NCI-H2227 treated with DMSO at 0.1 percent for 48 hours (cell line): ENCODE data around the gene THBS2.

Source experiments
- DNase-seq: peaks from one replicate; lab custom pipeline; 2025; lab: John Stamatoyannopoulos, UW

THBS2 gene

DNA sequence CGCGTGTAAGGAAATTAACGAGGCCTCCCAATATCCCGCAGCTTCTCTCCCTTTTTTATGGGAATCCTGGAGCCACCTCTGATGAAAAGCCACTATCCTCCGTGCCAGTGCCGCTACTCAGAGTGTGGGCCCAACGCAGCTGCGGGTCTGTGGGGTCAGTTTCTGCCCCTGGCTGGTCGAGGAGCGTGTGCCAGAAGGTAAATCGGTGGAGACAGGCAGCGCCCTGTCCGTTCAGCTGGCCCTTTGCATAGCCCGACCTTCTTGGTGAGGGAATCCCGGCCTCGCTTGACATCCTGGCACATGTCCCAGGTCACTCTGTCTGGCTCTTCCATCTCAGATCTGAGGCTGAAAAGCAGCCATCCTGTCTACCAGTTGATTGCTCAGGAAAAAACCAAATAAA, 4.6 kb downstream of the THBS2 start:
- DNase-seq, result no peak

DNA sequence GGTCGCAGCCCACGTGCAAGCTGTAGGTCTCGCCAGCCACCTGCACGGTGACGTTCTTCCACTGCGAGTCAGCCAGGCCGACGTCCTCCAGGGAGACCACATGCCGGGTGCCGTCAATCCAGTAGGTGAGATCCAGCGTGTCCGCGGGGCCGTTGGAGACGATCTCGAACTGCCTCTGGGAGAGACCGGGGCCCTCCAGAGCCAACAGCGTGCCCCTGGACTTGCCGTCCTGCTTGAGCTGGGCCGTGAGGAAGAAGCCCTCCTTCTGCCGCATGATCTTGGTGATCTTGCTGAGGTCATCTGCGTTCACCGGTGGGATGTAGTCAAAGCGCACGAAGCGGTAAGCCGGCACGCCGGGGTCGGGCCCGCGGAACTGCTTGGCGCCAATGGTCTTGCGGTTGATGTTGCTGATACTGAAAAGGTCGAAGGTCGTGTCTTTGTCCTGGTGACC, 5.1 kb downstream of the THBS2 start:
- no peak for DNase-seq

DNA sequence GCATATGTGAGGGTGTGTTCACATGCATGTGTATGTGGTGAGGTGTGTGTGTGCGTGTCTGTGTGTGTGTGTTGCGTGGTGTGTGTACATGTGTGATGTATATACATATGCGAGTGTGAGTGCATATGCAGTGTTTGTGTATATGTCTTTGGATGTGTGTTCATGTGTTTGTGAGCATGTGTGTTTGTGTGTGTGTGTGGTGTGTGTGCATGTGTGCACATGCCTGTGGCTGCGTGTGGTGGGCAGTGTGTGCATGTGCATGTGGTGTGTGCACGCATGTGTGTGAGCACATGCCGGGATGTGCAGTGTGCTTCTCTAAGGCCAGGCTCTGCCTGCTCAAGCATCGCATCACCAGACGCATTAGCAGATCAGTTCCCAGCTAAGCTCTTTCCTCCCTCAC, 5.7 kb downstream of the THBS2 start:
- no peak for DNase-seq

DNA sequence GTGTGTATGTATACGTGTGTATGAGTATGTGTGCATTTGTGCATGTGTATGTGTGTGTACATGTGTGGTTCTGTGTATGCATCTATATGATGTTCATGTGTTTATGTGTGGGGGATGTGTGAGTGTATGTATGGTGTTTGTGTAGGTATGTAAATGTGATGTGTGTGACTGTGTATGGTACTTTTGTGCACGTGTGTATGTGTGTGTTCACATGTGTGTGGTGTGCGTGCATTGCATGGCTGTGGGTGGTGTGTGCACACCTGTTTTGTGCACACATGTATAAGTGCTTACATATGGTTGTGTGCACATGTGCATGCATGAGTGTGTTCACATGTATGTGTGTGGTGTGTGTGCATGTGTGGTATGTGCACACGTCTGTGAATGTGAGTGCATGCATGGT, 6.2 kb downstream of the THBS2 start:
- DNase-seq, result no peak

DNA sequence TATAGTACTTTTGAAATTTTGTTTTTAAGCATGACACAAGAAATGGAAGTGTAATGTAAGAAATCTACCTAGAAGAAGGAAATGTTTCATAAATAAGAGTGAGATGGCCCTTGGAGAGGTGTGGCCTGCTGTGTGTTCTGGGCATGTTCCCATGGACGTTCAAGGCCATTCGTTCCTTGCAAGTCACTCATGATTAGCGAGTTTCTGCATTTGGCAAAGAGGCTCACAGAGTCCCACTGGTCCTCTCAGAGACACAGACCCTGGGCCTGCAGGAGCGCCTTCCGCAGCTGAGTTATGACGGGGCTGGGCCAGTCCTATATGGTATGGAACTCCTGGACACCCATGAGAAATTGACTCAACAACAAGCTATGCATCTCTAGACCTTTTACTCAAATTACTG, 7.2 kb downstream of the THBS2 start:
- no peak for DNase-seq

DNA sequence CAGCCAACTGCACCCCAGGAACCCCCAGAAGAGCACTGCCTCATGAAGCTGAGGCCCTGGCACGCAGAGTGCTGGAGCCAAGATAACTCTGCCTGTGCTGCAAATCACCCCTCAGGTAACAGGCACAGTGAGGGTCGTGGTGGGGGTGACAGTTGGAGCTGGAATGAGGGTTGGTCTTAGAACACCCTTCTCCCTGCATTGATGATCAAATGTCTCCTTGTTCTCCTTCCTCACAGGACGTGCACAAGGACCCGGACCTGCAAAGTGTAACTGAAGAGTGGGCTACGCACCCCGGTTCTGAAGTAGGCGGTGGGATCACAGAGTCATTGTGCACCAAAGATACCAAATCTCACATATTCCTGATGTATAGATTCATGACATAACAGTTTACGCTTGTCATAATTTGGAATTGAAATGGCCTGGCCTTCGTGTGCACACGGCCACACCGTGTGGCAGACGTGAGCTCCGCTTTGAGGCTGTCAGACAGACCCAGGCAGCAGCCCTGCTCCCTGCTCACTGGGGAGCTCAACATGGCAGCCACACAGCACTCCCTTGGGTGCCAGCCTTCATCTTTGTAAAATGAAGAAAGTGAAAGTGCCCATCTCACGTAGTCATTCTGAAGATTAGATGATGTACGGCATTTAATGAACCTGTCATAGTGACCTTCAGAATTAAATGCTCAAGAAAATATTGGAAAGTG, 8.8 kb downstream of the THBS2 start:
- DNase-seq, result no peak

DNA sequence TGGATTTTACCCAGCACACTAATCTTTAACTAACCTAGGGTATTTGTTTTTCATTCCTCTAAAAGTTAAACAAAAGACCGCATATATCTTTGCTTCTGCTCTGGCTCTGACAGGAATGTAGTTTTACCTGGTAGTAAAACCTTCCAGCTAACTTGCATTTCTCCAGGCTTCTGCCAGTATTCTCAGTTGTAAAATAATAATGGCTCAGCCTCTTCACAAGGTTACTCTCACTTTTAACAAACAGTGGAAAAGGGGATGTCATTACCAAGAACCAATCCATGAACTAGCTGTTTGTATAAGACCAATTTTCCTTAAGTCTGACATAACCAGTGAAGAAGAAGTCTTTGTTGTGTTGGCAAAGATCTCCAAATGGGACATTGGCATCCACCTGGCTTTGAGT, 10.0 kb downstream of the THBS2 start:
- no peak for DNase-seq

DNA sequence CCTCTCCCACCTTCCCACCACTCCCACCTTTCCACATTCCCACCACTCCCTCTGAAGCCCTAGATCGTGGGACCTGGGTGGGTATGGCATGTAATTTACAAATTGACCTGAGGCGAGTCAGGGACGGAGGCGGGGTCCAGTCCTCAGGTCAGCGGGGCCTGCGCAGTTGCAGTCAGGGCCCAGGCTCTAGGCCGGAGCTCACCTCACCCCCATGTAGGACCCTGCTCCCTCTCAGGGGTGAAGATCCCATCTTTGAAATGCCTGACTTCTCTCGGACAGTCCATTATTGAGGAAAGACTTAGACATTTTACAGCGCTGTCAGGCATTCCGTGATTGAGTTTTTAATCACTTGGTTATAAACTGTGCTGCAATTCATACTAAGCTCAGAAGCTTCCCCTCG, 10.5 kb downstream of the THBS2 start:
- DNase-seq, result no peak

DNA sequence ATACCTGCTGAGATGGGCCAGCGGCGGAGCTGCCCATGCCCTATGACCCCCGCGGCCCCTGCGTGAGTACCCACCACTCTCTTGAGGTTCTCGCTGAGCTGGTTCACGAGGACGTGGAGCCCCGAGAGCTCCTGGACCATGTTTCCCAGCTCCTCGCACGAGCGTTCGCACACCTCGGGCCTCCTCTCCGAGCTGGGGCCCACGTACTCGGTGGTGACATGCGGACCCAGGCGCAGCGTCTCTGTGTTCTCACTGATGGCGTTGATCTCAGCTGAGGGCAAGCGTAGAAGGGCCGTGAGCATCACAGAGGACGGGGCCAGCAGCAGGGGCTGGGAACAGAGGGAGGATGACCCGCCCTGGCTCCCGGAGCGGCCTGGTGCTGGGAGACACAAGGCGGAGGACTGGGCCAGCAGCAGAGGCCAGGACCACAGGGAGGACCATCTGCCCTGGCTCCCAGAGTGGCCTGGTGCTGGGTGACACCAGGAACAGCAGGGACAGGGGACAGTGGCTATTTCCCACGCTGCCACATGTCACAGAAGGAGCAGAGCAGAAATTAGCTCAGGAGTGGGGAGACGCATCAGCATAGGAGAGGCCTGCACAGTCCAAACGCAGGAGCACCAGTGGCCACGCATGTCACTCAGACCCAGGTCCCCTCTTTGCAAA, 11.8 kb downstream of the THBS2 start:
- DNase-seq, result no peak

DNA sequence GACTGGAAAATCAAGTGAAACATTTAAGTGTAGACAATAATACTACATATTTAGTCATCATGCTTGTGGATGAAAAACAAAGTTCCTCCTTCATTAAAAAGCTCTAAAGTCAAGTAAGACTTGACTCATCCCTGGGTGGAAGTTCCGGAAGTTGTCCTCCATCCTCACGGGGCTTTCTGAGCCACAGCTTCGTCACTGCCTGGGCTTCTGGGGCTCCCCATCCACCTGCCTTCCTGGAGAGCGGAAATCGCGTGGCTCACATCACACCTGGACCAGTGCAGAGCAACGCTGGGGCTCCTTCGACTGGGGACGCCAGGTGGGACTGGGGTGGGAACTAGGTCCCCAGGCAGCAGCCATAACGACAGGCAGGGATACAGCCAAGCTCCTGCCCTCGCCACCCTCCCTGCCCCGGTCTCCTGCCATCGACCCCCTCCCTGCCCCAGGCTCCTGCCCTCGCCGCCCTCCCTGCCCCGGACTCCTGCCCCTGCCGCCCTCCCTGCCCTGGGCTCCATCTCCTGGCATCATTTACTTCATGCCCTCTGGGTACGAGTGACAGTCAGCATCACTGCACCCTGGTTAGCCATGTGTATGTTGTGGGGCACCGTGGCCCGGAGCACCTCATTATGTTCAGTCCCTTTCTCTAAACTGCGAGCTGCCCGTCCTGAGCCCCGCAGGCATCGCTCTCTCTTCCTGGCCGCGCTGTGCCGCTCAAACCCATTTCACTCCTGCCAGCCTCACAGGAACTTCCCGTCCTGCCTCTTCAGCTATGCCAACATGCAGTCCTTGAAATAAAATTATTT, 12.9 kb downstream of the THBS2 start:
- no peak for DNase-seq

DNA sequence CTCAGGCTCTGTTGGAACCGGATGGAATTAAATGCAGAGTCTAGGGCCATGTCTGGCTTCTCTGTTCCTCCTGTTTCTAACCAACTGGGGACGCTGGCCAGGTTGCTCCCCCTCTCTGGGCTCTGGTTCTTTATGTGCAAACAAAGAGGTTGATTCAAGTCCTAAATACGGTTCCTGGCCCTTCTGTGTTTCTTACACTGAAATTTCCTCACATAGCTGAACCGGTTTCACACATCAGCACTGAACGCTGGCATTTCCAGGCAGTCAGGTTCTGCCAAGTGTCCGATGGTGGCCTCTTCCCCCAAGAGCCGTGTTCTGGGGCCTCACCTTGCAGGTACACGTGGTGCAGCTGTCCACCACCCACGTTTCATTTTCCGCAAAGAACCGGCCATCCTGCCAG, 13.5 kb downstream of the THBS2 start:
- DNase-seq, result no peak

DNA sequence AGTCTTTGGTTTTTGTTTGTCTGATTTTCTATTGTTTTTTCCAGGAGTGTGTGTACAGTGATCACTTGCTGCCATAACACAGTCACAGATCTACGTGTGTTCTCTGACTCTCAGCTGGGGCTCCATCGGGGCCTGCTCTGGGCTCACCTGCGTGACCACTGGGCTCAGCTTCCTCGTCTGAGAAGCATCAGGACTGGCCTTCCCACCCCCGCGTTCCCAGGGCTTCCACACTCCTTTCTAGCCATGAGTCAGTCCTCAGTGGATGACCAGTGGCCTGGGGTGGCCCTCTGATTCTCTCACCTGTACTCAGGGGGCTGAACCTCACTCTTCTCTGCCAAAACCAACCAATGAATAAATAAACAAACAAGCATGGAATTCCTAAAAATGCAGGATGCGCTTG, 14.5 kb downstream of the THBS2 start:
- DNase-seq, result no peak

DNA sequence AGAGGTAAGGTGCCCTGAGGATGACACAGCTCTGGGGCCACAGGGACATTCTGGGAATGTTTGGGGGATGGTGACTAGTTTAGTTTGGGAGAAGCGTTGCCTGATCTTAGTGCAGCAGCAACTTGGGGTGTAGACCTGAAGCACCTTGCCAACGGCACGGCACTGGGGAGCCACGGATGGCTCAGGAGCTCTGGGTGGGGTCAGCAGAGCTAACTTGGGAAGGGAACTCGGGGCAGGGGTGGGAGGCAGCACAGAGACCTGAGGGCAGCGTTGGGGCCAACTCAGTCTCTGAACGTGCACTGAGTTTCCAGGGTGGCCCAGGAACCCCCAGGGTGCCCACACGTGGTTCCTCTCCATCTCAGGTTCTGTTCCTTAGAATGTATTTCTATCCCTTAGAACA, 14.9 kb downstream of the THBS2 start:
- no peak for DNase-seq

DNA sequence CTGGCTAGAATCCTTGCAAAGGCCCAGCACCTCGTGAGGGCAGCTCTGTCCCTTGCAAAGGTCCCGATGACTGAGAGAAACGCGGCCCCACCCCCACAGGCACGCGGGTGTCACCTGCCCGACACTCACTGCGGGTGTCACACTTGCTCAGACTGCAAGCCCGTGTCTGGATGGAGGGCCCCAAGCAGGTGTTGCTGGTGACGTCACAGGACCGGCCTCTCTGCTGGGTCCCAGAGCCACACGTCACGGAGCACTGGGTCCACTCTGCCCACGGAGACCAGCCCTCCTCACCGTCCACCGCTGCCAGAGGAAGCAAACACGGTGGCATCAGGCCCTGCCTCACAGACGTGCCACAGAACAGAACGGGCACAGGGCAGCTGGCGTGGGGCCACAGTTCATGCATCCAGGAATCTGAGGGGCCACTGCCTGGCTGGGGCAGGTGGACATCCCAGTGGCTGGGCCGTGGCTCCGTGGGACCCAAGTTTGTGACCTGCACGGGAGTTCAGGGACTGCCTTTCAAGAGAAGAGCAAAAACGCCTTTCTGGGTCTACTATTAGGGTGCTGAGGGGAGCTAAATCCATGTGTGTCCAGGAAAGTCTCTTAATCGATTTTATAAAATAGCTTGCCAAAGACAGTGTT, 16.0 kb downstream of the THBS2 start:
- no peak for DNase-seq

DNA sequence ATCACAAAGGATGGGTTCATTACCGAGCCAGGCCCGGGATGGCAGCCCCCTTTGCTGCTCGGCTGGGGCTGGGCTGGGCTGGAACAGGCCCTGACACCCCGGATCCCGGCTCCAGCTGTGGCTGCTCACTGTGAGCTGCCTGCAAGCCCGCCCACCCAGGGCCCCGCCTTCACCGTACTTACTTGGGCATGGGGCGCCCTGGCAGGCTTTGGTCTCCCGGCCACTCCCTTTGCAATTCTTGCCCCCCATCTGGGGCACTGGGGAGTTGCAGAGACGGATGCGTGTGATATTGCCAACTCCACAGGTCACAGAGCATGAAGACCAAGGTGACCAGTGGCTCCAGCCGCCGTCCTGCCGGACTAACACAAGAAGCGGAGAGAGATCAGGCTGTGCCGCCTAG, 16.7 kb downstream of the THBS2 start:
- DNase-seq, result no peak

DNA sequence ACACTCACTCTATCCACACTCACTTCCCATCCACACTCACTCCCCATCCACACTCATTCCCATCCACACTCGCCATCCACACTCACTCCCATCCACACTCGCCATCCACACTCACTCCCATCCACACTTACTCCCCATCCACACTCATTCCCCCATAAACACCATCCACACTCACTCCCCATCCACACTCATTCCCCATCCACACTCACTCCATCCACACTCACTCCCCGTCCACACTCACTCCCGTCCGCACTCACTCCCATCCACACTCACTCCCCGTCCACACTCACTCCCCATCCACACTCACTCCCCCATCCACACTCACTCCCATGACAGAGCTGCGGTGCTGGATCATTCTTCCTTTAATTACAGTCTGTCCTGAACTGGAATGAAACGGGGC, 17.1 kb downstream of the THBS2 start:
- DNase-seq, result no peak

DNA sequence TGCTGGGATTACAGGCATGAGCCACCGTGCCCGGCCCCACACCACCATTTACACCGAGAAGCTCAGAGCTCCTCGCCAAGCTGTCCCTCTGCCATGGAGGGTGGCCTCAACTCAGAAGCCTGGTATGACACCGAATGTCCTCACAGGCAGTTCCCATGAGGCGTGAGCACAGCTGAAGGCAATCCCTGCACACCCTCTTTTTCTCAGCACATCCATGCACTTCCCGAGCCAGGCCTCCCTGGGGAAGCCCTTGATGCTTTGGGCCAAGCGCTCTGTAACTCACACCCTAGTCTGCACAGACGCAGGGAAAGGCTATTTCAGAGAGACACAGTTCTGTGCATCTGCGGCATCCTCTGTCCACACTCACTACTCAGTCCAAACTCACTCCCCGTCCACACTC, 18.4 kb downstream of the THBS2 start:
- no peak for DNase-seq

DNA sequence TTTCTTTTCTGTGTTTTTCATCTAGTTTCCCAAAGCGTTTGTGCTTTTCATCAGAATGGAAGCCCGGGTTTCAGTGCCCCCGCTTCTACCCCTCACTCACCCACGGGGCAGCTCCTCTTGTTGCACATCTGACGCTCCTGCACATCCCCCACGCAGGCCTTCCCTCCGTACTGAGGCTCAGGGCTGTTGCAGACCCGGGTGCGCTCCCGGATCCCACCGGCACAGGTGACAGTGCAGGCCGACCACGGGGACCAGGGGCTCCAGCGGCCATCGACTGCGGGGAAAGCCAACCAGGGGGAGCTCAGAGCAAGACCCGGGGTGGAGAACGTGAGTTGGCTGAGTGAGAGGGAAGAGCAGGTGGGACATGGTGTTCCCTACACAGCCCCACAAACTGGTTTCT, 19.0 kb downstream of the THBS2 start:
- no peak for DNase-seq

DNA sequence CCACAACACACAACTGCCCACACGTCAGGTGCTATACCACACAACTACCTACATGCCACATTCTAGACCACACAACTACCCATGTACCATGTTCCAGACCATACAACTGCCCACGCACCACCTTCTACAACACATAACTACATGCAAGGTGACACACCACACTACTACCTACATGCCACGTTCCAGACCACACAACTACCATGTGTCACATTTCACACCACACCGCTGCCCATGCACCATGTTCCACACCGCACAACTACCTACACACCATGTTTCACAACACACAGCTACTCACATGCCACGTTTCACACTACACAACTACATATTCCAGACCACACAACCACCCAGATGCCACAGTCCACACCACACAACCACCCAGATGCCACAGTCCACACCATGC, 19.8 kb downstream of the THBS2 start:
- no peak for DNase-seq

DNA sequence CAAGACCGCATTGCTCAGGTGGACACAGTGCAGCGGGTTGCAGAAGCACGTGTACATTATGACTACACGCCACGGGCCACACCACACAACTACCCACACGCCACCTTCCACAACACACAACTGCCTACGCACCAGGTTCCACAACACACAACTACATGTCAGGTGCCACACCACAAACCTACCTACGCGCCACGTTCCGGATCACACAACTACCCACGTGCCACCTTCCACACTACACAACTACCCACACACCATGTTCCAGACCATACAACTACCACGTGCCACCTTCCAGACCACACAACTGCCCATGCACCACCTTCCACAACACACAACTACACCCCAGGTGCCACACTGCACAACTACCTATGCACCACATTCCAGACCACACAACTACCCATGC, 20.5 kb downstream of the THBS2 start:
- DNase-seq, result no peak

DNA sequence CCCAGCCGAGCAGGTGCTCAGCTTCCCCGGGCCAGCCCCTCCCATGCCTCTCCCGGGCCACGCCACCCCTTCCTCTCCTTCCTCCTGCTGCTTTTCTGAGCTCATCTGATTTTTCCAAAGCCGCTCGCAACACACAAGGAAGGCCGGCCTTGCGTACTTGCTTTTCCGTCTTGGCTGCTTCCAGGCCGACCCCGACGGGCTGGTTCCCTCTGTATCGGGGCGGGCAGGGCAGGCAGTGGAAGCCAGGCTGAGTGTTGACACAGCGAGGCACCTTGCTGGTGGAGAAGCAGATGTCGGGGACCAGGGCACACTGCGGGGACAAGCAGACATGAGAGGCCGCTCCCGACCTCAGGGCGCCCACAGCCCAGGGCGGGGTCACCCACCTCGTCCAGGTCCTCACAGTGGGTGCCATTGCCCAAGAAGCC, 21.1 kb downstream of the THBS2 start:
- DNase-seq, result no peak

DNA sequence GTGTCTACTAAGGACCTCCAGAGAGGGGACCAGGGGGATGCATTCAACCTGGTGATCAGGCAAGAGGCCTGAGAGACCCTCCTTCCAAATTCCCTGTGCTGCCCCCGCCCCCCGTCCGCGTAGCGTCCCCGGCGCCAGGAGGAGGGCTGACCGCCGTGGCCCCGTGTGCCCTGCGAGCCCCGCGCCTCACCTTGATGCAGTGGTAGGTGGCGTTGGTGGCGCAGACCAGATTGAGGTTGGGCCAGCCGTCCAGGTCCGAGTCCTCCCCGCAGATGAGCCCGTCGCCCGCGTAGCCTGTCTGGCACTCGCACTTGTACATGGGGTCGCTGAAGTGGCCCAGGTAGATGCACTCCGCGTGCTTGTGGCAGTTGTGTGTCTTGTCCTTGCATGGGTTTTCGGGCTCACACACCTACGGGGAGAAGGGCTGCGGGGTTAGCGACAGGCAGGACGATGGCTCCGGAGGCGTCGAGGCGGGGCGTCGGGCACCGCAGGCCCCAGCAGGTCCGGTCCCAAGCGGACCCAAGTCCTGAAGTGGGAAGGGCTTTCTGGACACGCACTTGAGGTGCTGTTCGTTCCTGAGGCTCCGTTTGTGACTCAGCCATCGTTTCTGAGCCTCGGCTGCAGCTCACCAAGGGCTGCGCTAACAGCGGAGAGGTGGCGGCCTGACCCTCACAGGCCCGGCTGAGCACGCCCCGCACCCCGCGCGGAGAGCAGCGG, 21.7 kb downstream of the THBS2 start:
- no peak for DNase-seq
